IMR-90 (cell line): ENCODE results near the gene SLFN12L. TPM values are rescaled to one million over a fixed set of nuclear protein-coding genes. Genes with fewer than 3 reads are reported as not detected.

Source experiments
- ATAC-seq: fragments of 200-7000 bp; cut with Tn5 transposase; 2 replicates; pipeline ENCODE4 v1.9.1; 2020; ENCODE audit warnings: low read depth, mild to moderate bottlenecking, moderate library complexity
- BruUV-seq: library from RNA; stranded (reverse); fragments of 400-500 nt; replicated peaks from 2 replicates; lab custom pipeline; 2021; lab: Mats Ljungman, UMichigan
- CTCF ChIA-PET: fragments of 300-600 bp; formaldehyde crosslinking; extraction: SDS; loops from one replicate; lab custom pipeline; 2021; ENCODE audit warnings: antibody characterized with exemption; lab: Yijun Ruan, JAX
- POLR2A ChIA-PET: fragments of 300-600 bp; sonication (Branson Sonifier 250); formaldehyde crosslinking; loops from one replicate; lab custom pipeline; 2022; ENCODE audit warnings: antibody characterized with exemption; ENCODE audit not compliant: unreplicated experiment; lab: Charles Lee
- DNase-seq: peaks from one replicate; pipeline ENCODE4 v3.0.0; 2013
- H2AFZ ChIP-seq: replicated peaks from 2 replicates; pipeline ENCODE3; 2013; ENCODE audit warnings: low read length, mild to moderate bottlenecking; ENCODE audit not compliant: poor library complexity
- H2AK5ac ChIP-seq: 2 replicates; pipeline ENCODE4 v1.6.1; 2013; ENCODE audit warnings: low read depth, low read length, inconsistent platforms
- H2AK9ac ChIP-seq: replicated peaks from 2 replicates; pipeline ENCODE3; 2013; ENCODE audit warnings: mild to moderate bottlenecking, low read depth, low read length, moderate library complexity; ENCODE audit not compliant: poor library complexity
- H2BK120ac ChIP-seq: 2 replicates; pipeline ENCODE4 v1.6.1; 2013; ENCODE audit warnings: low read depth, low read length, inconsistent platforms
- H2BK15ac ChIP-seq: 3 replicates; pipeline ENCODE4 v1.6.1; 2013; ENCODE audit warnings: low read depth, low read length, inconsistent platforms
- H2BK20ac ChIP-seq: 2 replicates; pipeline ENCODE4 v1.6.1; 2013; ENCODE audit warnings: low read depth, mild to moderate bottlenecking, inconsistent platforms, low read length, moderate library complexity
- H2BK5ac ChIP-seq: 2 replicates; pipeline ENCODE4 v1.6.1; 2013; ENCODE audit warnings: mild to moderate bottlenecking, low read depth, low read length, inconsistent platforms; ENCODE audit not compliant: poor library complexity, severe bottlenecking
- H3K14ac ChIP-seq: replicated peaks from 2 replicates; pipeline ENCODE4 v1.6.1; 2013; ENCODE audit warnings: low read depth, low read length, inconsistent platforms
- H3K18ac ChIP-seq: 2 replicates; pipeline ENCODE4 v1.6.1; 2013; ENCODE audit warnings: low read depth, low read length, control low read depth
- H3K23ac ChIP-seq: 2 replicates; pipeline ENCODE4 v1.6.1; 2013; ENCODE audit warnings: low read depth, low read length, inconsistent platforms
- H3K27ac ChIP-seq: 2 replicates; pipeline ENCODE4 v1.5.1; 2013; ENCODE audit warnings: mild to moderate bottlenecking, control low read depth, low read length; ENCODE audit not compliant: insufficient read depth
- H3K27me3 ChIP-seq: 2 replicates; pipeline ENCODE4 v1.6.1; 2013; ENCODE audit warnings: low read length; ENCODE audit not compliant: control insufficient read depth, insufficient read depth
- H3K36me3 ChIP-seq: 2 replicates; pipeline ENCODE4 v1.6.1; 2013; ENCODE audit warnings: low read length, mixed read lengths; ENCODE audit not compliant: control insufficient read depth, insufficient read depth
- H3K4ac ChIP-seq: 2 replicates; pipeline ENCODE4 v1.6.1; 2013; ENCODE audit warnings: low read depth, low read length, inconsistent platforms
- H3K4me1 ChIP-seq: 2 replicates; pipeline ENCODE4 v1.6.1; 2013; ENCODE audit warnings: low read length, mixed read lengths; ENCODE audit not compliant: control insufficient read depth, insufficient read depth
- H3K4me2 ChIP-seq: 2 replicates; pipeline ENCODE4 v1.6.1; 2013; ENCODE audit warnings: low read depth, mild to moderate bottlenecking, control low read depth, low read length, moderate library complexity
- H3K4me3 ChIP-seq: 2 replicates; pipeline ENCODE4 v1.5.1; 2013; ENCODE audit warnings: low read depth, mild to moderate bottlenecking, control low read depth, low read length, moderate library complexity; ENCODE audit not compliant: insufficient read depth
- H3K56ac ChIP-seq: 2 replicates; pipeline ENCODE4 v1.6.1; 2013; ENCODE audit warnings: low read length, inconsistent platforms; ENCODE audit not compliant: insufficient read depth; ENCODE audit errors: extremely low read depth
- H3K79me1 ChIP-seq, 2 experiments: 2 replicates each; pipeline ENCODE4 v1.6.1; 2013; ENCODE audit warnings: low read length in 2 of 2, inconsistent platforms in 1 of 2, low read depth in 1 of 2
- H3K9ac ChIP-seq: 2 replicates; pipeline ENCODE4 v1.6.1; 2013; ENCODE audit warnings: low read depth, low read length, control low read depth
- H3K9me1 ChIP-seq: 2 replicates; pipeline ENCODE4 v1.6.1; 2013; ENCODE audit warnings: low read length, inconsistent platforms; ENCODE audit not compliant: insufficient read depth
- H3K9me3 ChIP-seq: 2 replicates; pipeline ENCODE4 v1.6.1; 2013; ENCODE audit warnings: low read length; ENCODE audit not compliant: control insufficient read depth, insufficient read depth
- H4K20me1 ChIP-seq: 2 replicates; pipeline ENCODE4 v1.6.1; 2013; ENCODE audit warnings: low read length, inconsistent platforms; ENCODE audit not compliant: insufficient read depth
- H4K5ac ChIP-seq: 2 replicates; pipeline ENCODE4 v1.6.1; 2013; ENCODE audit warnings: mild to moderate bottlenecking, low read depth, low read length, control low read depth
- H4K8ac ChIP-seq, 2 experiments: 2 replicates each; pipeline ENCODE4 v1.6.1; 2013; ENCODE audit warnings: low read depth in 2 of 2, low read length in 2 of 2, control low read depth in 1 of 2, inconsistent platforms in 1 of 2
- H4K91ac ChIP-seq: 2 replicates; pipeline ENCODE4 v1.6.1; 2013; ENCODE audit warnings: low read depth, low read length, inconsistent platforms; ENCODE audit not compliant: insufficient read depth
- BHLHE40 ChIP-seq: fragments of 150-350 bp; IDR thresholded peaks from 2 replicates; pipeline ENCODE4 v1.6.1; 2016; ENCODE audit warnings: mild to moderate bottlenecking, low read depth, low read length
- CEBPB ChIP-seq: IDR thresholded peaks from 2 replicates; pipeline ENCODE4 v1.6.1; 2012; ENCODE audit warnings: low read depth, low read length, improper control_type of control experiment
- CHD1 ChIP-seq: IDR thresholded peaks from 2 replicates; pipeline ENCODE4 v1.6.1; 2012; ENCODE audit warnings: low read depth, low read length, improper control_type of control experiment
- FOS ChIP-seq: fragments of 150-350 bp; IDR thresholded peaks from 2 replicates; pipeline ENCODE4 v1.6.1; 2016; ENCODE audit warnings: low read depth, low read length
- MAFK ChIP-seq: IDR thresholded peaks from 2 replicates; pipeline ENCODE4 v1.6.1; 2012; ENCODE audit warnings: low read depth, low read length, improper control_type of control experiment
- MAZ ChIP-seq: IDR thresholded peaks from 2 replicates; pipeline ENCODE4 v1.6.1; 2012; ENCODE audit warnings: low read depth, mild to moderate bottlenecking, low read length, improper control_type of control experiment, moderate library complexity, borderline replicate concordance
- MXI1 ChIP-seq: IDR thresholded peaks from 2 replicates; pipeline ENCODE4 v1.6.1; 2012; ENCODE audit warnings: low read depth, mild to moderate bottlenecking, low read length, moderate library complexity, borderline replicate concordance
- NFE2L2 ChIP-seq: fragments of 150-350 bp; IDR thresholded peaks from 2 replicates; pipeline ENCODE4 v1.6.1; 2016; ENCODE audit warnings: low read depth, mild to moderate bottlenecking, low read length
- POLR2A ChIP-seq: IDR thresholded peaks from 2 replicates; pipeline ENCODE4 v1.6.1; 2012; ENCODE audit warnings: mild to moderate bottlenecking, low read depth, low read length
- RCOR1 ChIP-seq: IDR thresholded peaks from 2 replicates; pipeline ENCODE4 v1.6.1; 2012; ENCODE audit warnings: mild to moderate bottlenecking, low read length, improper control_type of control experiment; ENCODE audit not compliant: insufficient replicate concordance
- RFX5 ChIP-seq: IDR thresholded peaks from 2 replicates; pipeline ENCODE4 v1.8.0; 2012; ENCODE audit warnings: low read depth, mild to moderate bottlenecking, low read length, moderate library complexity
- SMC3 ChIP-seq: fragments of 150-350 bp; IDR thresholded peaks from 2 replicates; pipeline ENCODE4 v1.6.1; 2016; ENCODE audit warnings: low read depth, mild to moderate bottlenecking, antibody characterized with exemption, low read length, moderate library complexity
- WGBS, 2 experiments: methylation state at CpG; one replicate each; pipeline versions ENCODE4 v1.1.5 to v1.1.7; 2013; ENCODE audit warnings: missing lambda C conversion rate in 2 of 2; ENCODE audit not compliant: insufficient read length in 1 of 2; ENCODE audit errors: extremely low coverage in 2 of 2; 5-methylcytosine and 5-hydroxymethylcytosine counted together
- dilution Hi-C: fragments of 300-500 bp; cut with HindIII; formaldehyde crosslinking; loops from one replicate; pipeline ENCODE4 v1.14.3; 2018; ENCODE audit warnings: low sequenced_read_pairs; ENCODE audit not compliant: unreplicated experiment
- in situ Hi-C: fragments of 300-500 bp; cut with MboI; formaldehyde crosslinking; loops from 3 replicates; pipeline ENCODE4 v1.14.3; 2019; ENCODE audit warnings: low sequenced_read_pairs, inconsistent platforms, mixed read lengths
- intact Hi-C: fragments of 100-400 bp; cut with micrococcal nuclease; formaldehyde crosslinking; loops from 2 replicates; pipeline ENCODE4 v1.10.0; 2022
- polyA plus RNA-seq, 3 experiments: library from polyadenylated mRNA; depleted of rRNA; stranded (reverse); fragments of >200 nt; gene quantifications; 2 replicates each; pipeline ENCODE4 v1.2.3, GENCODE V29; 2012; ENCODE audit warnings: low replicate concordance in 1 of 3
- total RNA-seq: library from RNA; depleted of rRNA; stranded (reverse); fragments of >200 nt; gene quantifications from 2 replicates; pipeline ENCODE4 v1.2.3, GENCODE V29; 2012
- TF ChIP-seq, protein P1 (sequence below): conservative IDR thresholded peaks from 2 replicates; pipeline ENCODE4 v1.5.1; 2012; ENCODE audit warnings: mild to moderate bottlenecking, low read depth, low read length, improper control_type of control experiment

SLFN12L gene
- total and polyA plus RNA-seq, 2 of the 4 experiments (the other 2 are of a cell fraction), result 0.18 TPM; not detected in 1

DNA sequence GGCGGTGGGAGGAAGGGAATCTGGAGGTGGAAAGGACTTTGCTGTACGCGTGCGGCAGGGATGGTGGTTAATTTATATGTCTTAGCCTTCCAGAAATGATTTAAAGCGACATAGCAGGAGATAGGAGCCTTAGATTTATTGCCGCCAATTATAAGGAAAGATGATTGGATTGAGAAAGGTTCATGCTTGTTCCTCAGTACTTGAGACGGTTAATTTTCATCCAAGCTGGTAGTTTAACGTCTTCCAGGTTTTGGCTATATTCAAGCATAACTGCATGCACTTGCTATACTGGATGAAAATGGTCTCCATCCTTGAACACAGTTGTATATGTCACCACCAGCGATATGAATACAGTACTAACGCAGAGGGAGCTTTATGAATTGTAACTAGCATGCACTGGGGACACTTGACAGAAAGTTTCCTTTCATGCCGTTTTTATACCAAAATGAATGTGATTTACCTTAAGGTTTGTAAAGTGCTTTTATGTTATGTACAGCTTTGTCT, 41.5 kb upstream of the SLFN12L start (continued):
- no peak for TF ChIP-seq FOS

DNA sequence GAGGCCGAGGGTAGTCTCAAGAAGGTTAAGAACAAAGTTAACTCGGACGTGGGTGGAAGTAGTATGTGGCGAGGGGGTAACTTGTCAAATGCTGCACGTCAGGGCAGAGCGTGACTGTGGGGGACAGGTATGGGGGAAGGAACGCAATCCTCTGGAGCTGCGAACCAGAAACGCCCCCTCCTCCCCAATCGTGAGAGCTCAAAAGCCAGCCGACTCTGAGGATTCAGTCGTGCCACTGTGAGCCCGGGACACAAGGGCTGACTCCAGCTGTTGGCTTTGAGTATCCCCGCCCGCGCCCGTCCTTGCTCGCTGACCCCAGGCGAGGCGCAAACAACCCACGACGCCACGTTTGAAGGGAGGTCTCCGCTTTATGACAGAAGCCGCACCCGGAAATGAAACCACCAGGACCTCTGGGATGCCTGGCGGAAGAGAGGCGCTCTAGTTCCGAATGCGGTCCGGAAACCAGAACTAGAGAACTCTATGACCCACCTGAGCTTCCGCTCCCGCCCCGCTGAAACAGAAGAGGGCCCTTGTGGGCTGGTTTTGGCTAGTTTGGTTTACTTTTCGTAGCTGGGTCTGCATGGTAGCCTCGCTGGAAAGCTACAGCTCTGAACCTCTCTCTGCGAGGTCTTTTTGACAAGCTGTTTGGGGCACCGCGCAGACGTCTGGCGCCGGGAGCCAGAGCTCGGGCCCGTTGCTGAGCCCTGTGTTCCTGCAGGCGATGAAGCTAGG, 40.9 kb upstream of the SLFN12L start, which contains the start of gene PEX12:
Gene PEX12, minus strand, starts transcription at position 375 of the 732 bp plus-strand sequence. CDS start 550 bp downstream, outside the sequence.
- Histone ChIP-seq H3K14ac (peak within 1 kb of the TSS; percentile 96), H2BK5ac (peak within 1 kb of the TSS; percentile 75), H3K27me3 (no peaks in the 10 kb centered on the region), H3K18ac (peak within 1 kb of the TSS; percentile 56), H3K79me1 (peaks cover 22 to 28% of the 10 kb centered on the region in 2 experiments; a peak in 3 of 4 replicates), H3K4ac (peak within 1 kb of the TSS; percentile 98), H3K56ac (peak within 1 kb of the TSS; percentile 77), H2AFZ (peak within 1 kb of the TSS; percentile 98), H2BK120ac (peak within 1 kb of the TSS; percentile 50), H3K23ac (peak within 1 kb of the TSS; percentile 97), H3K9me3 (no peaks in the 10 kb centered on the region), H2AK5ac (peak within 1 kb of the TSS; percentile 97), H4K91ac (peak within 1 kb of the TSS; percentile 91), H2BK15ac (no peak within 1 kb of the TSS), H3K4me1 (peaks cover 2% of the 10 kb centered on the region), H3K4me2 (peak within 1 kb of the TSS; percentile 99), H4K8ac (peak within 1 kb of the TSS; percentile 94 to 99), H4K20me1 (no peaks in the 10 kb centered on the region), H3K4me3 (peak within 1 kb of the TSS; percentile 79), H3K36me3 (peaks cover 4% of the 10 kb centered on the region), H3K9me1 (peaks cover 8% of the 10 kb centered on the region; the same call in 1 of the 2 replicates), H3K9ac (peak within 1 kb of the TSS; percentile 88), H2AK9ac (peak within 1 kb of the TSS; percentile 99), H2BK20ac (peak within 1 kb of the TSS; percentile 16; the same call in 1 of the 2 replicates), H4K5ac (peak within 1 kb of the TSS; percentile 96), H3K27ac (peak within 1 kb of the TSS; percentile 83)
- WGBS, 2 experiments, result 0% methylated on average over 15 of the region's 45 CpGs; no CpG with 5 or more reads in 1 of the 2 experiments
- ATAC-seq (peak; percentile 96), DNase-seq (peak; percentile 80)
- BruUV-seq, result no TSS peak
- dilution Hi-C loops, result no loop called here
- POLR2A ChIA-PET, result interaction anchor here (0.9 to 1.3 kb wide), 4 partner anchors 8 to 135 kb away, joined by 3 to 6 read pairs (median 4); partner anchors contain the start of gene AP2B1
- in situ Hi-C loops, result loop anchor here (25.0 kb wide), 1 partner anchor 591 kb away; the partner anchor contains the start of gene LIG3
- intact Hi-C loops, result loop anchor here (1.0 kb wide), 1 partner anchor 10 kb away; no protein-coding TSS in a partner anchor
- CTCF ChIA-PET, result interaction anchor here (1.4 kb wide), 1 partner anchor 11 kb away, joined by 6 read pairs; no protein-coding TSS in a partner anchor
- no peak for TF ChIP-seq CHD1
- TF ChIP-seq SMC3, result no peak
- peak; percentile 55; the same call in 1 of the 2 replicates for TF ChIP-seq POLR2A
- 0 out of 2 replicates have a peak, but pooled peaks have one; percentile 24 for TF ChIP-seq MAZ
- no peak for TF ChIP-seq BHLHE40
- TF ChIP-seq, protein P1, sequence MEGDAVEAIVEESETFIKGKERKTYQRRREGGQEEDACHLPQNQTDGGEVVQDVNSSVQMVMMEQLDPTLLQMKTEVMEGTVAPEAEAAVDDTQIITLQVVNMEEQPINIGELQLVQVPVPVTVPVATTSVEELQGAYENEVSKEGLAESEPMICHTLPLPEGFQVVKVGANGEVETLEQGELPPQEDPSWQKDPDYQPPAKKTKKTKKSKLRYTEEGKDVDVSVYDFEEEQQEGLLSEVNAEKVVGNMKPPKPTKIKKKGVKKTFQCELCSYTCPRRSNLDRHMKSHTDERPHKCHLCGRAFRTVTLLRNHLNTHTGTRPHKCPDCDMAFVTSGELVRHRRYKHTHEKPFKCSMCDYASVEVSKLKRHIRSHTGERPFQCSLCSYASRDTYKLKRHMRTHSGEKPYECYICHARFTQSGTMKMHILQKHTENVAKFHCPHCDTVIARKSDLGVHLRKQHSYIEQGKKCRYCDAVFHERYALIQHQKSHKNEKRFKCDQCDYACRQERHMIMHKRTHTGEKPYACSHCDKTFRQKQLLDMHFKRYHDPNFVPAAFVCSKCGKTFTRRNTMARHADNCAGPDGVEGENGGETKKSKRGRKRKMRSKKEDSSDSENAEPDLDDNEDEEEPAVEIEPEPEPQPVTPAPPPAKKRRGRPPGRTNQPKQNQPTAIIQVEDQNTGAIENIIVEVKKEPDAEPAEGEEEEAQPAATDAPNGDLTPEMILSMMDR, result no peak
- TF ChIP-seq NFE2L2, result no peak
- TF ChIP-seq RFX5, result no peak
- no peak for TF ChIP-seq FOS
- no peak for TF ChIP-seq RCOR1
- TF ChIP-seq MAFK, result no peak
- TF ChIP-seq CEBPB, result no peak
- peak; percentile 75 for TF ChIP-seq MXI1
